GM12878 (cell line): ENCODE data around the gene POLD1. TPM values are rescaled to one million over a fixed set of nuclear protein-coding genes. Genes with fewer than 3 reads are reported as not detected.

Source experiments
- BRCA1 ChIP-seq: IDR thresholded peaks from 2 replicates; pipeline ENCODE4 v1.6.1; 2011; ENCODE audit warnings: low read depth, low read length, improper control_type of control experiment
- FOS ChIP-seq: IDR thresholded peaks from 3 replicates; pipeline ENCODE4 v1.6.1; 2011; ENCODE audit warnings: borderline replicate concordance; ENCODE audit not compliant: insufficient read length; ENCODE audit errors: extremely low read depth
- FOXK2 ChIP-seq: fragments of 450-650 bp; IDR thresholded peaks from 2 replicates; pipeline ENCODE4 v1.6.1; 2017; ENCODE audit warnings: mild to moderate bottlenecking, moderate library complexity
- GABPA ChIP-seq: IDR thresholded peaks from 2 replicates; pipeline ENCODE4 v1.6.1; 2014; ENCODE audit warnings: antibody characterized with exemption, low read depth, mild to moderate bottlenecking, inconsistent platforms
- IKZF2 ChIP-seq, 2 experiments: fragments of 450-650 bp; IDR thresholded peaks; 2 replicates each; pipeline ENCODE4 v1.6.1; 2017; ENCODE audit warnings: mild to moderate bottlenecking in 2 of 2, moderate library complexity in 2 of 2
- MTA2 ChIP-seq: fragments of 450-650 bp; IDR thresholded peaks from 2 replicates; pipeline ENCODE4 v1.6.1; 2016; ENCODE audit warnings: low read depth, mild to moderate bottlenecking, moderate library complexity
- MTA3 ChIP-seq: IDR thresholded peaks from 2 replicates; pipeline ENCODE4 v1.6.1; 2012; ENCODE audit warnings: low read length, inconsistent platforms, borderline replicate concordance
- NFYA ChIP-seq: IDR thresholded peaks from 2 replicates; pipeline ENCODE4 v1.6.1; 2011; ENCODE audit warnings: low read depth, mild to moderate bottlenecking, low read length, improper control_type of control experiment, borderline replicate concordance
- PAX8 ChIP-seq: fragments of 450-650 bp; IDR thresholded peaks from 2 replicates; pipeline ENCODE4 v1.6.1; 2017; ENCODE audit warnings: mild to moderate bottlenecking, moderate library complexity
- POLR2AphosphoS5 ChIP-seq: IDR thresholded peaks from 2 replicates; pipeline ENCODE4 v1.6.1; 2011; ENCODE audit warnings: mild to moderate bottlenecking, low read length, inconsistent platforms
- SKIL ChIP-seq: fragments of 450-650 bp; IDR thresholded peaks from 2 replicates; pipeline ENCODE4 v1.6.1; 2017; ENCODE audit warnings: mild to moderate bottlenecking, low read depth, inconsistent platforms; ENCODE audit not compliant: poor library complexity, severe bottlenecking
- SP1 ChIP-seq: IDR thresholded peaks from one replicate; pipeline ENCODE4 v1.6.1; 2011; ENCODE audit warnings: low read depth, low read length
- SREBF2 ChIP-seq: IDR thresholded peaks from 2 replicates; pipeline ENCODE4 v1.6.1; 2012; ENCODE audit warnings: mild to moderate bottlenecking, low read length
- SUZ12 ChIP-seq: fragments of 200-600 bp; sonication (generic); IDR thresholded peaks from one replicate; pipeline ENCODE4 v1.6.1; 2018; ENCODE audit warnings: antibody characterized with exemption, mild to moderate bottlenecking; ENCODE audit not compliant: unreplicated experiment
- polyA plus RNA-seq, 11 experiments: library from polyadenylated mRNA; depleted of rRNA in 4 of 11; unstranded in 6 of 11; stranded (reverse) in 5 of 11; fragments of >200 nt; fragmentation: Nextera tagmentation in 4 of 11; fragmentation: Illumina TruSeq in 1 of 11; extraction: Ambion mirVana in 4 of 11; extraction: Trizol in 1 of 11; gene quantifications; 1 replicate in 1 of 11; 2 replicates in 10 of 11; pipeline versions ENCODE4 v1.2.1 to v1.2.3, GENCODE V29; 2011 to 2016; ENCODE audit warnings: inconsistent platforms in 2 of 11, missing spikeins in 2 of 11, low read depth in 1 of 11
- total RNA-seq, 4 experiments: library from RNA; depleted of rRNA in 3 of 4; stranded (reverse); fragments of >200 nt in 3 of 4; fragmentation: Illumina TruSeq in 1 of 4; extraction: Trizol in 1 of 4; gene quantifications; 2 replicates each; pipeline versions ENCODE4 v1.2.1 to v1.2.3, GENCODE V29; 2013 to 2021
- TF ChIP-seq, protein P1 (sequence below): fragments of 450-650 bp; formaldehyde crosslinking; IDR thresholded peaks from 2 replicates; pipeline ENCODE4 v1.4.0; 2022; ENCODE audit warnings: mild to moderate bottlenecking, moderate library complexity
- TF ChIP-seq, protein P2 (sequence below): fragments of 450-650 bp; IDR thresholded peaks from 2 replicates; pipeline ENCODE4 v1.6.1; 2016; ENCODE audit warnings: mild to moderate bottlenecking
- TF ChIP-seq, protein P3 (sequence below): fragments of 450-650 bp; IDR thresholded peaks from 2 replicates; pipeline ENCODE4 v1.6.1; 2017; ENCODE audit warnings: borderline replicate concordance
- TF ChIP-seq, protein P4 (sequence below): IDR thresholded peaks from 2 replicates; pipeline ENCODE4 v1.6.1; 2011; ENCODE audit warnings: low read depth, mild to moderate bottlenecking, low read length, moderate library complexity, borderline replicate concordance; ENCODE audit errors: extremely low read depth
- TF ChIP-seq, protein P5 (sequence below): IDR thresholded peaks from 2 replicates; pipeline ENCODE4 v1.6.1; 2012; ENCODE audit warnings: low read depth, low read length, improper control_type of control experiment

POLD1 gene
- total and polyA plus RNA-seq, 10 of the 15 experiments (the other 5 are each of a cell fraction or from before 2014, with no cell fraction given), result 0.76 to 165 (median 63.4) TPM

DNA sequence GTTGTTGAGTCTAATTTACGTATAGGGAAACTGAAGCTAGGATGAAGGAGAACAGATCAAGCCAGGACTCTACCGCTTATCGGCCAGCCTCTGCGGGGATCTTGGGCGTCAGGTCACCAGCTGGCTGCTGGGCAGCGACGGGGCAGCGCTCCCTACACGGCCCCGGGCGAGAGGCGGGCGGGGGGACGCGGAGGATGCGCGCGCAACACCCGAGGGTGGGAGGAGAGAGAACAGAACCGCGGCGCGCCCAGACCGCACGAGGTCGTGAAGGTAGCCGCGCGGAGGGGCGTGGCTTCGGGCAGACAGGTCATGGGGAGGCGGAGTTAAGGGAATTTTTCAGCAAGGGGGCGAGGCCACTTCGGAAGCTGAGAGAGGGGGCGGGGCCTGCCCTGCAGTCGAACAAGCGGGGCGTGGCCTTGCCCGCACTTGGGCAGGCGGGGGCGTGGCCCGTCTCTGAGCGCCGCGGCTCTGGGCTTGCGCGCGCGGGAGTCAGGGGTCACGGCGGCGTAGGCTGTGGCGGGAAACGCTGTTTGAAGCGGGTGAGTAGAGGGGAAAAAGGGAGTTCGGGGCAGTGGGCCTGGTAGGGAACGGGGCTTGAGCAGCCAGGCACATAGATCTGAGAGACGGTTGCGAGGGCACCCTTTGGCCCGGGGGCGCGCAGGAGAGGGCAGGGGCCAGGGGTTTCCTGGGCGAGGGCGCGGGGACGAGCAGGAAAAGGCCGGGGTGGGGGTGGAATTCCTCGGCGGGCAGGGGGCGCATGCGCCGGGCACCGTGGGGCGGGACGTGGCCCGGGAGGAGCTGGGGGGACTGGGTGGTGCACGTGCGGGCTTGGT lies at the start of gene POLD1 (continued):
- TF ChIP-seq, protein P1, sequence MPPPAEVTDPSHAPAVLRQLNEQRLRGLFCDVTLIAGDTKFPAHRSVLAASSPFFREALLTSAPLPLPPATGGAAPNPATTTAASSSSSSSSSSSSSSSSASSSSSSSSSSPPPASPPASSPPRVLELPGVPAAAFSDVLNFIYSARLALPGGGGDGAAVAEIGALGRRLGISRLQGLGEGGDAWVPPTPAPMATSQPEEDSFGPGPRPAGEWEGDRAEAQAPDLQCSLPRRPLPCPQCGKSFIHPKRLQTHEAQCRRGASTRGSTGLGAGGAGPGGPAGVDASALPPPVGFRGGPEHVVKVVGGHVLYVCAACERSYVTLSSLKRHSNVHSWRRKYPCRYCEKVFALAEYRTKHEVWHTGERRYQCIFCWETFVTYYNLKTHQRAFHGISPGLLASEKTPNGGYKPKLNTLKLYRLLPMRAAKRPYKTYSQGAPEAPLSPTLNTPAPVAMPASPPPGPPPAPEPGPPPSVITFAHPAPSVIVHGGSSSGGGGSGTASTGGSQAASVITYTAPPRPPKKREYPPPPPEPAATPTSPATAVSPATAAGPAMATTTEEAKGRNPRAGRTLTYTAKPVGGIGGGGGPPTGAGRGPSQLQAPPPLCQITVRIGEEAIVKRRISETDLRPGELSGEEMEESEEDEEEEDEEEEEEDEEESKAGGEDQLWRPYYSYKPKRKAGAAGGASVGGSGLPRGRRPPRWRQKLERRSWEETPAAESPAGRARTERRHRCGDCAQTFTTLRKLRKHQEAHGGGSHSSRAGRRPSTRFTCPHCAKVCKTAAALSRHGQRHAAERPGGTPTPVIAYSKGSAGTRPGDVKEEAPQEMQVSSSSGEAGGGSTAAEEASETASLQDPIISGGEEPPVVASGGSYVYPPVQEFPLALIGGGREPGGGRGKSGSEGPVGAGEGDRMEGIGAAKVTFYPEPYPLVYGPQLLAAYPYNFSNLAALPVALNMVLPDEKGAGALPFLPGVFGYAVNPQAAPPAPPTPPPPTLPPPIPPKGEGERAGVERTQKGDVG (CRISPR knock-in tag), result no peak
- TF ChIP-seq MTA3, result no peak
- TF ChIP-seq SUZ12, result no peak
- TF ChIP-seq, protein P2, sequence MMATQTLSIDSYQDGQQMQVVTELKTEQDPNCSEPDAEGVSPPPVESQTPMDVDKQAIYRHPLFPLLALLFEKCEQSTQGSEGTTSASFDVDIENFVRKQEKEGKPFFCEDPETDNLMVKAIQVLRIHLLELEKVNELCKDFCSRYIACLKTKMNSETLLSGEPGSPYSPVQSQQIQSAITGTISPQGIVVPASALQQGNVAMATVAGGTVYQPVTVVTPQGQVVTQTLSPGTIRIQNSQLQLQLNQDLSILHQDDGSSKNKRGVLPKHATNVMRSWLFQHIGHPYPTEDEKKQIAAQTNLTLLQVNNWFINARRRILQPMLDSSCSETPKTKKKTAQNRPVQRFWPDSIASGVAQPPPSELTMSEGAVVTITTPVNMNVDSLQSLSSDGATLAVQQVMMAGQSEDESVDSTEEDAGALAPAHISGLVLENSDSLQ, result peak; percentile 36; the same call in 1 of the 2 replicates
- 0 out of 4 replicates have a peak, but pooled peaks of 1 of the 2 experiments have one; percentile 11 for TF ChIP-seq IKZF2 (IDR thresholded peaks at IDR 0.05)
- TF ChIP-seq SP1, result peak; percentile 22
- TF ChIP-seq, protein P3, sequence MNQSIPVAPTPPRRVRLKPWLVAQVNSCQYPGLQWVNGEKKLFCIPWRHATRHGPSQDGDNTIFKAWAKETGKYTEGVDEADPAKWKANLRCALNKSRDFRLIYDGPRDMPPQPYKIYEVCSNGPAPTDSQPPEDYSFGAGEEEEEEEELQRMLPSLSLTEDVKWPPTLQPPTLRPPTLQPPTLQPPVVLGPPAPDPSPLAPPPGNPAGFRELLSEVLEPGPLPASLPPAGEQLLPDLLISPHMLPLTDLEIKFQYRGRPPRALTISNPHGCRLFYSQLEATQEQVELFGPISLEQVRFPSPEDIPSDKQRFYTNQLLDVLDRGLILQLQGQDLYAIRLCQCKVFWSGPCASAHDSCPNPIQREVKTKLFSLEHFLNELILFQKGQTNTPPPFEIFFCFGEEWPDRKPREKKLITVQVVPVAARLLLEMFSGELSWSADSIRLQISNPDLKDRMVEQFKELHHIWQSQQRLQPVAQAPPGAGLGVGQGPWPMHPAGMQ, result no peak
- TF ChIP-seq SREBF2, result no peak
- TF ChIP-seq GABPA, result no peak
- TF ChIP-seq, protein P4, sequence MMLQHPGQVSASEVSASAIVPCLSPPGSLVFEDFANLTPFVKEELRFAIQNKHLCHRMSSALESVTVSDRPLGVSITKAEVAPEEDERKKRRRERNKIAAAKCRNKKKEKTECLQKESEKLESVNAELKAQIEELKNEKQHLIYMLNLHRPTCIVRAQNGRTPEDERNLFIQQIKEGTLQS, result no peak
- no peak for TF ChIP-seq PAX8
- TF ChIP-seq NFYA, result no peak
- TF ChIP-seq MTA2, result peak; percentile 57; the same call in 1 of the 2 replicates
- no peak for TF ChIP-seq SKIL
- TF ChIP-seq FOXK2, result no peak
- TF ChIP-seq POLR2AphosphoS5, result peak; percentile 69; the same call in 1 of the 2 replicates
- TF ChIP-seq, protein P5, sequence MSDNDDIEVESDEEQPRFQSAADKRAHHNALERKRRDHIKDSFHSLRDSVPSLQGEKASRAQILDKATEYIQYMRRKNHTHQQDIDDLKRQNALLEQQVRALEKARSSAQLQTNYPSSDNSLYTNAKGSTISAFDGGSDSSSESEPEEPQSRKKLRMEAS, result peak; percentile 43
- TF ChIP-seq FOS, result no peak
- TF ChIP-seq BRCA1, result no peak
